HepG2 (cell line): ENCODE data around the gene SPACA1. TPM values are rescaled to one million over a fixed set of nuclear protein-coding genes. Genes with fewer than 3 reads are reported as not detected.

Experiments used
- ATF7 ChIP-seq, 2 experiments: fragments of 450-650 bp in 1 of 2; sonication (generic) in 1 of 2; formaldehyde crosslinking in 1 of 2; IDR thresholded peaks; 2 replicates each; pipeline versions ENCODE4 v1.4.0 to v1.6.1; 2016 to 2020; ENCODE audit warnings: antibody characterized with exemption in 1 of 2, mild to moderate bottlenecking in 1 of 2, missing genetic modification reagents in 1 of 2
- CBFB ChIP-seq: sonication (generic); formaldehyde crosslinking; IDR thresholded peaks from 2 replicates; pipeline ENCODE4 v1.4.0; 2020; ENCODE audit warnings: missing genetic modification reagents
- HNRNPK ChIP-seq: fragments of 200-400 bp; formaldehyde crosslinking; IDR thresholded peaks from 2 replicates; pipeline ENCODE4 v1.6.1; 2018; ENCODE audit warnings: low read length, low read depth, moderate library complexity, mild to moderate bottlenecking; ENCODE audit not compliant: poor library complexity, severe bottlenecking
- IKZF1 ChIP-seq: fragments of 450-650 bp; IDR thresholded peaks from 2 replicates; pipeline ENCODE4 v1.7.1; 2016
- MAFF ChIP-seq: IDR thresholded peaks from 2 replicates; pipeline ENCODE4 v1.6.1; 2011; ENCODE audit warnings: low read depth, low read length, improper control_type of control experiment
- MTF1 ChIP-seq: sonication (generic); formaldehyde crosslinking; IDR thresholded peaks from 2 replicates; pipeline ENCODE4 v1.5.0; 2020; ENCODE audit warnings: missing genetic modification reagents
- MTF2 ChIP-seq: sonication (generic); formaldehyde crosslinking; IDR thresholded peaks from 2 replicates; pipeline ENCODE4 v1.5.0; 2020; ENCODE audit warnings: missing genetic modification reagents, borderline replicate concordance
- NONO ChIP-seq, 2 experiments: fragments of 450-650 bp in 1 of 2; sonication (generic) in 1 of 2; formaldehyde crosslinking in 1 of 2; IDR thresholded peaks in 1 of 2; conservative IDR thresholded peaks in 1 of 2; 2 replicates each; pipeline versions ENCODE4 v1.6.1 to v1.8.0; 2017 to 2022; ENCODE audit warnings: mild to moderate bottlenecking in 1 of 2, missing genetic modification reagents in 1 of 2, moderate library complexity in 1 of 2
- PAX8 ChIP-seq: sonication (generic); formaldehyde crosslinking; IDR thresholded peaks from 2 replicates; pipeline ENCODE4 v1.8.0; 2022; ENCODE audit warnings: mild to moderate bottlenecking, missing genetic modification reagents, borderline replicate concordance
- TCF12 ChIP-seq, 2 experiments: fragments of 450-650 bp in 1 of 2; sonication (generic) in 1 of 2; formaldehyde crosslinking in 1 of 2; IDR thresholded peaks; 2 replicates each; pipeline versions ENCODE4 v1.6.1 to v1.8.0; 2017 to 2022; ENCODE audit warnings: antibody characterized with exemption in 1 of 2, mild to moderate bottlenecking in 1 of 2, missing genetic modification reagents in 1 of 2, moderate library complexity in 1 of 2
- ZNF350 ChIP-seq: sonication (generic); formaldehyde crosslinking; IDR thresholded peaks from 2 replicates; pipeline ENCODE4 v1.4.0; 2020; ENCODE audit warnings: mild to moderate bottlenecking, low read depth, missing genetic modification reagents, borderline replicate concordance
- ZNF616 ChIP-seq: sonication (generic); formaldehyde crosslinking; IDR thresholded peaks from 2 replicates; pipeline ENCODE4 v1.5.0; 2020; ENCODE audit warnings: low read depth, mild to moderate bottlenecking, missing genetic modification reagents
- ZNF660 ChIP-seq: sonication (generic); formaldehyde crosslinking; IDR thresholded peaks from 2 replicates; pipeline ENCODE4 v1.5.1; 2020; ENCODE audit warnings: mild to moderate bottlenecking, low read depth, missing genetic modification reagents, borderline replicate concordance
- ZNF713 ChIP-seq: sonication (generic); formaldehyde crosslinking; IDR thresholded peaks from 2 replicates; pipeline ENCODE4 v1.4.0; 2020; ENCODE audit warnings: mild to moderate bottlenecking, missing genetic modification reagents
- polyA plus RNA-seq, 8 experiments: library from polyadenylated mRNA; depleted of rRNA in 3 of 8; stranded (reverse) in 7 of 8; unstranded in 1 of 8; fragments of >200 nt; fragmentation: Illumina TruSeq in 4 of 8; extraction: Trizol in 4 of 8; gene quantifications; 2 replicates each; pipeline versions ENCODE4 v1.2.1 to v1.2.3, GENCODE V29; 2011 to 2016; ENCODE audit warnings: low read depth in 4 of 8, missing spikeins in 1 of 8, mixed read lengths in 1 of 8; ENCODE audit not compliant: insufficient read depth in 1 of 8
- total RNA-seq, 5 experiments: library from RNA; depleted of rRNA; stranded (reverse); fragments of >200 nt; fragmentation: Illumina TruSeq; extraction: Trizol; gene quantifications; 2 replicates each; pipeline ENCODE4 v1.2.3, GENCODE V29; 2016; ENCODE audit warnings: low read depth in 1 of 5
- TF ChIP-seq, protein P1 (sequence below): sonication (generic); formaldehyde crosslinking; IDR thresholded peaks from 2 replicates; pipeline ENCODE4 v1.8.1; 2023; ENCODE audit warnings: missing genetic modification reagents, mild to moderate bottlenecking, borderline replicate concordance
- TF ChIP-seq, protein P2 (sequence below): sonication (generic); formaldehyde crosslinking; IDR thresholded peaks from 2 replicates; pipeline ENCODE4 v1.5.0; 2020; ENCODE audit warnings: missing genetic modification reagents
- TF ChIP-seq, protein P3 (sequence below), 2 experiments: sonication (generic) in 1 of 2; formaldehyde crosslinking in 1 of 2; IDR thresholded peaks; 2 replicates each; pipeline versions ENCODE4 v1.4.0 to v1.6.1; 2018 to 2020; ENCODE audit warnings: missing genetic modification reagents in 2 of 2, borderline replicate concordance in 1 of 2, low read depth in 1 of 2, mild to moderate bottlenecking in 1 of 2, missing biosample characterization in 1 of 2

Gene SPACA1
- total and polyA plus RNA-seq, 2 of the 13 experiments (the other 11 are each of a cell fraction or from before 2014, with no cell fraction given), result 0.07 TPM; not detected in 1

DNA sequence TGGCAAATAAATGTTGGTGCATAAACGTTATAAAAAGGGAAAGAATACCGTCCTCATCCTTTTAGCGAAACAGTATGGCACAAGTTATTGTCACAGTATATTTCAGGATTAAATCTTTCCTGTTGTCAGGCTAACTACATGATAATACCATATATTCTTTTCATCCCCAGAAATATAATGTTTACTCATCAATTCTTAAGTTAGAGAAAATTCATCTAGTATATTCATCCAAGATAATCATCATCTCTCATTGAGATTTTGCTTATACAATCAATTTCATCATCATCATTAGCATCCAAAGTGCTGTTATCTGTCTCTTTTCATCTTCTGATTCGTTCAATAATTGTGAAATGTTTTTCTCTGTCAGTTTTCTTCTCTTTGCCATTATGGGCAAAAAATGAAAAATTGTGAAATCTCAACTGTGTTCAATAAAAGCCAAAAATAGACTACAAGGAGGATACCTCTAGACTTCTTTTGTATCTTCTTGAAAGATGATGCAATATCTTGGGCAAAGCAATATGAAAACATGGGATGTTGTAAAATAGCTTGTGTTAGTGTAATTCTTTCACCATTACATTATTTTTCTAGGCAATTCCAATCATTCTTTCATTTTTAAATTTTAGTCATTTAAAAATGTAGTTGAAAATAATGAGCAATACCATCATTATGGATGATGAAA is 2.6 kb downstream of the SPACA1 start (continued):
- TF ChIP-seq MAFF, result peak; percentile 34; the same call in 1 of the 2 replicates
- TF ChIP-seq, protein P1, sequence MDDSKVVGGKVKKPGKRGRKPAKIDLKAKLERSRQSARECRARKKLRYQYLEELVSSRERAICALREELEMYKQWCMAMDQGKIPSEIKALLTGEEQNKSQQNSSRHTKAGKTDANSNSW (CRISPR knock-in tag), result no peak
- TF ChIP-seq, protein P2, sequence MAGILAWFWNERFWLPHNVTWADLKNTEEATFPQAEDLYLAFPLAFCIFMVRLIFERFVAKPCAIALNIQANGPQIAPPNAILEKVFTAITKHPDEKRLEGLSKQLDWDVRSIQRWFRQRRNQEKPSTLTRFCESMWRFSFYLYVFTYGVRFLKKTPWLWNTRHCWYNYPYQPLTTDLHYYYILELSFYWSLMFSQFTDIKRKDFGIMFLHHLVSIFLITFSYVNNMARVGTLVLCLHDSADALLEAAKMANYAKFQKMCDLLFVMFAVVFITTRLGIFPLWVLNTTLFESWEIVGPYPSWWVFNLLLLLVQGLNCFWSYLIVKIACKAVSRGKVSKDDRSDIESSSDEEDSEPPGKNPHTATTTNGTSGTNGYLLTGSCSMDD (CRISPR knock-in tag), result no peak
- TF ChIP-seq CBFB (CRISPR knock-in tag), result no peak
- no peak for TF ChIP-seq NONO (IDR thresholded peaks at IDR 0.05)
- TF ChIP-seq NONO (CRISPR knock-in tag; conservative IDR thresholded peaks at IDR 0.05), result no peak
- TF ChIP-seq ATF7 (IDR thresholded peaks at IDR 0.05), result peak; percentile 64
- TF ChIP-seq ATF7 (CRISPR knock-in tag; IDR thresholded peaks at IDR 0.05), result no peak
- no peak for TF ChIP-seq ZNF660
- TF ChIP-seq HNRNPK, result no peak
- TF ChIP-seq IKZF1, result no peak
- TF ChIP-seq ZNF350 (CRISPR knock-in tag), result no peak
- TF ChIP-seq ZNF713 (CRISPR knock-in tag), result no peak
- no peak for TF ChIP-seq MTF1 (CRISPR knock-in tag)
- TF ChIP-seq, protein P3, sequence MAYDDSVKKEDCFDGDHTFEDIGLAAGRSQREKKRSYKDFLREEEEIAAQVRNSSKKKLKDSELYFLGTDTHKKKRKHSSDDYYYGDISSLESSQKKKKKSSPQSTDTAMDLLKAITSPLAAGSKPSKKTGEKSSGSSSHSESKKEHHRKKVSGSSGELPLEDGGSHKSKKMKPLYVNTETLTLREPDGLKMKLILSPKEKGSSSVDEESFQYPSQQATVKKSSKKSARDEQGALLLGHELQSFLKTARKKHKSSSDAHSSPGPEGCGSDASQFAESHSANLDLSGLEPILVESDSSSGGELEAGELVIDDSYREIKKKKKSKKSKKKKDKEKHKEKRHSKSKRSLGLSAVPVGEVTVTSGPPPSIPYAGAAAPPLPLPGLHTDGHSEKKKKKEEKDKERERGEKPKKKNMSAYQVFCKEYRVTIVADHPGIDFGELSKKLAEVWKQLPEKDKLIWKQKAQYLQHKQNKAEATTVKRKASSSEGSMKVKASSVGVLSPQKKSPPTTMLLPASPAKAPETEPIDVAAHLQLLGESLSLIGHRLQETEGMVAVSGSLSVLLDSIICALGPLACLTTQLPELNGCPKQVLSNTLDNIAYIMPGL (CRISPR knock-in tag; IDR thresholded peaks at IDR 0.05; ENCODE audit: borderline replicate concordance in 1 of 2, low read depth in 1 of 2), result no peak
- TF ChIP-seq PAX8, result no peak
- TF ChIP-seq MTF2 (CRISPR knock-in tag), result no peak
- no peak for TF ChIP-seq ZNF616
- TF ChIP-seq TCF12 (IDR thresholded peaks at IDR 0.05), result no peak
- TF ChIP-seq TCF12 (CRISPR knock-in tag; IDR thresholded peaks at IDR 0.05), result no peak
